Neuronal stem cell (in vitro differentiated cells): ENCODE results near the gene CDCP2.

Source experiments
- DNase-seq: peaks from one replicate; pipeline ENCODE4 v3.0.0-alpha.2; 2013; ENCODE audit warnings: low spot score
- H2AFZ ChIP-seq: one replicate; pipeline ENCODE4 v1.6.1; 2013; ENCODE audit warnings: mild to moderate bottlenecking, low read length, inconsistent platforms
- H2AK5ac ChIP-seq: 2 replicates; pipeline ENCODE4 v1.6.1; 2013; ENCODE audit warnings: low read depth, mild to moderate bottlenecking, inconsistent platforms, low read length, moderate library complexity, mixed read lengths
- H2BK120ac ChIP-seq: 2 replicates; pipeline ENCODE4 v1.6.1; 2013; ENCODE audit warnings: low read depth, mild to moderate bottlenecking, inconsistent platforms, low read length, moderate library complexity, mixed read lengths
- H2BK12ac ChIP-seq: one replicate; pipeline ENCODE4 v1.6.1; 2013; ENCODE audit warnings: low read length, inconsistent platforms
- H2BK15ac ChIP-seq: 2 replicates; pipeline ENCODE4 v1.6.1; 2013; ENCODE audit warnings: mild to moderate bottlenecking, low read length, inconsistent platforms, mixed read lengths
- H2BK5ac ChIP-seq: one replicate; pipeline ENCODE4 v1.6.1; 2013; ENCODE audit warnings: inconsistent platforms, mild to moderate bottlenecking, low read length, moderate library complexity
- H3K14ac ChIP-seq: one replicate; pipeline ENCODE4 v1.6.1; 2013; ENCODE audit warnings: low read length, inconsistent platforms
- H3K18ac ChIP-seq: 2 replicates; pipeline ENCODE4 v1.6.1; 2013; ENCODE audit warnings: low read length, inconsistent platforms
- H3K23ac ChIP-seq: 2 replicates; pipeline ENCODE4 v1.6.1; 2013; ENCODE audit warnings: low read depth, mild to moderate bottlenecking, mixed read lengths, low read length, inconsistent platforms; ENCODE audit not compliant: poor library complexity
- H3K27ac ChIP-seq: replicated peaks from 3 replicates; pipeline ENCODE4 v1.5.1; 2013; ENCODE audit warnings: low read length, inconsistent platforms
- H3K27me3 ChIP-seq, 3 experiments: 2 replicates each; pipeline ENCODE4 v1.6.1; 2013; ENCODE audit warnings: low read length in 3 of 3, mild to moderate bottlenecking in 2 of 3, inconsistent platforms in 1 of 3, low read depth in 1 of 3, mixed read lengths in 1 of 3, moderate library complexity in 1 of 3; ENCODE audit not compliant: control insufficient read depth in 3 of 3, insufficient read depth in 3 of 3
- H3K36me3 ChIP-seq, 2 donors: replicated peaks in 1 of 2; 2 replicates each; pipeline ENCODE4 v1.6.1; 2013; ENCODE audit warnings: low read length in 2 of 2; ENCODE audit not compliant: control insufficient read depth in 2 of 2, insufficient read depth in 2 of 2
- H3K4ac ChIP-seq: 2 replicates; pipeline ENCODE4 v1.6.1; 2013; ENCODE audit warnings: inconsistent platforms, mild to moderate bottlenecking, low read length, moderate library complexity
- H3K4me1 ChIP-seq, 2 donors: 1 replicate in 1 of 2; 2 replicates in 1 of 2; pipeline ENCODE4 v1.6.1; 2013; ENCODE audit warnings: low read length in 2 of 2, low read depth in 1 of 2; ENCODE audit not compliant: control insufficient read depth in 2 of 2, insufficient read depth in 1 of 2
- H3K4me2 ChIP-seq: one replicate; pipeline ENCODE4 v1.6.1; 2013; ENCODE audit warnings: mild to moderate bottlenecking, low read length, inconsistent platforms; ENCODE audit not compliant: insufficient read depth, poor library complexity, severe bottlenecking
- H3K4me3 ChIP-seq, 2 donors: 2 replicates each; pipeline ENCODE4 v1.5.1; 2013; ENCODE audit warnings: low read length in 2 of 2, mild to moderate bottlenecking in 2 of 2, inconsistent platforms in 1 of 2, moderate library complexity in 1 of 2
- H3K79me1 ChIP-seq: one replicate; pipeline ENCODE4 v1.6.1; 2013; ENCODE audit warnings: low read depth, mild to moderate bottlenecking, inconsistent platforms, low read length, moderate library complexity
- H3K9ac ChIP-seq: one replicate; pipeline ENCODE4 v1.6.1; 2013; ENCODE audit warnings: mild to moderate bottlenecking, low read depth, low read length, inconsistent platforms; ENCODE audit not compliant: poor library complexity
- H3K9me3 ChIP-seq, 2 donors: replicated peaks in 1 of 2; 2 replicates each; pipeline versions ENCODE3 to v1.6.1; 2013; ENCODE audit warnings: low read length in 2 of 2, mild to moderate bottlenecking in 2 of 2, inconsistent platforms in 1 of 2, low read depth in 1 of 2, mixed read lengths in 1 of 2, moderate library complexity in 1 of 2; ENCODE audit not compliant: control insufficient read depth in 2 of 2, insufficient read depth in 1 of 2
- H4K8ac ChIP-seq: one replicate; pipeline ENCODE4 v1.6.1; 2013; ENCODE audit warnings: low read depth, mild to moderate bottlenecking, inconsistent platforms, low read length, moderate library complexity
- H4K91ac ChIP-seq: one replicate; pipeline ENCODE4 v1.6.1; 2013; ENCODE audit warnings: low read length, low read depth, mild to moderate bottlenecking, inconsistent platforms; ENCODE audit not compliant: poor library complexity
- WGBS, 2 donors: extraction: QIAGEN DNeasy Blood & Tissue Kit; methylation state at CpG; one replicate each; pipeline ENCODE4 v1.1.7; 2013; ENCODE audit warnings: missing lambda C conversion rate in 2 of 2, mixed read lengths in 1 of 2; ENCODE audit not compliant: insufficient read length in 2 of 2, insufficient replicate concordance in 1 of 2; ENCODE audit errors: extremely low coverage in 2 of 2; 5-methylcytosine and 5-hydroxymethylcytosine counted together

CDCP2 gene

GRCh38 chr1:54172614-54173599 is 20.1 kb upstream of the CDCP2 start:
- H2BK5ac ChIP-seq = no peak overlapping the region
- DNase-seq = no peak
- no peak overlapping the region for H2BK15ac ChIP-seq
- WGBS, 2 donors = no CpG with 5 or more reads among the region's 10 CpGs
- H3K9ac ChIP-seq = no peak overlapping the region
- H3K23ac ChIP-seq = no peak overlapping the region
- no peaks in the 10 kb centered on the region for H3K27me3 ChIP-seq
- H2AFZ ChIP-seq = peak overlapping the region; percentile 27
- H2BK12ac ChIP-seq = no peak overlapping the region
- H2BK120ac ChIP-seq = no peak overlapping the region
- H4K8ac ChIP-seq = no peak overlapping the region
- H2AK5ac ChIP-seq = no peak overlapping the region
- H3K9me3 ChIP-seq = no peaks in the 10 kb centered on the region
- H3K4ac ChIP-seq = no peak overlapping the region
- H4K91ac ChIP-seq = no peak overlapping the region
- H3K18ac ChIP-seq = no peak overlapping the region
- no peak overlapping the region for H3K27ac ChIP-seq
- H3K36me3 ChIP-seq = no peaks in the 10 kb centered on the region
- no peak overlapping the region for H3K4me2 ChIP-seq
- H3K4me1 ChIP-seq = peaks cover 16 to 19% of the 10 kb centered on the region in 2 donors
- no peak overlapping the region for H3K4me3 ChIP-seq
- peaks cover 2% of the 10 kb centered on the region for H3K79me1 ChIP-seq
- H3K14ac ChIP-seq = no peak overlapping the region

- H2BK12ac ChIP-seq = no peak overlapping the region
- H3K14ac ChIP-seq = no peak overlapping the region
- H3K79me1 ChIP-seq = peaks cover 2% of the 10 kb centered on the region
- H2BK120ac ChIP-seq = no peak overlapping the region
- H3K27me3 ChIP-seq = no peaks in the 10 kb centered on the region
- no peak overlapping the region for H3K27ac ChIP-seq
- no peaks in the 10 kb centered on the region for H3K36me3 ChIP-seq
- no peak overlapping the region for H3K4ac ChIP-seq
- no peak for DNase-seq
- H3K4me2 ChIP-seq = no peak overlapping the region
- H2BK15ac ChIP-seq = no peak overlapping the region
- no peaks in the 10 kb centered on the region for H3K9me3 ChIP-seq
- no peak overlapping the region for H3K18ac ChIP-seq
- H3K9ac ChIP-seq = no peak overlapping the region
- H4K91ac ChIP-seq = peak overlapping the region; percentile 26
- no peak overlapping the region for H2AK5ac ChIP-seq
- peak overlapping the region; percentile 95 for H4K8ac ChIP-seq
- no CpG with 5 or more reads among the region's 8 CpGs for WGBS, 2 donors
- H3K23ac ChIP-seq = no peak overlapping the region
- H3K4me1 ChIP-seq = peaks cover 16 to 19% of the 10 kb centered on the region in 2 donors
- H2AFZ ChIP-seq = no peak overlapping the region
- peak overlapping the region; percentile 55 for H2BK5ac ChIP-seq
- no peak overlapping the region for H3K4me3 ChIP-seq
These were observed 18.8 kb upstream of the CDCP2 start for GRCh38 chr1:54171606-54172005.

DNA sequence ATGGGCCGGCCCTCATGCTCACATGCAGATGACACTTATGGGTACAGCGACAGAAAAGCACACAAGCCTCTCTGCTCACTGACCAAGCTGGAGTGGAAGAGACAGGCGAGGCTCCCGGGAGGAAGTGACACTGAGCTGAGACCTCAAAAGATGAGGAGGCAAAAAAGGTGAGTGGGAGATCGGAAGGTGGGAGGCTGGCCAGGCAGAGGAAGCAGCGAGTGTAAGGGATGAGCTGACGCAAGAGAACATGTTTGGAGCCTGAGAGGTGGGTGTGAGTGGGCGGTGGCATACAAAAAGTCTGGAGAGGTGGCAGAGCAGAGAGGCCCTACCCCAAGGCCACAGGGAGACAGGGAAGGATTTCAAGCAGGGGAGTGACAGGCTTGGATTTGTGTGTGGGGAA is 18.2 kb upstream of the CDCP2 start:
- Histone ChIP-seq H2AFZ (no peak overlapping the region), H3K9ac (no peak overlapping the region), H3K27me3 (no peaks in the 10 kb centered on the region), H3K4ac (no peak overlapping the region), H2BK5ac (no peak overlapping the region), H3K36me3 (no peaks in the 10 kb centered on the region), H2BK120ac (peak overlapping the region; percentile 37), H2BK12ac (no peak overlapping the region), H3K4me2 (no peak overlapping the region), H3K4me1 (peaks cover 16 to 19% of the 10 kb centered on the region in 2 donors), H3K9me3 (no peaks in the 10 kb centered on the region), H3K79me1 (peaks cover 2% of the 10 kb centered on the region), H3K4me3 (no peak overlapping the region), H2AK5ac (no peak overlapping the region), H3K18ac (peak overlapping the region; percentile 9), H2BK15ac (no peak overlapping the region), H4K8ac (no peak overlapping the region), H3K14ac (no peak overlapping the region), H4K91ac (no peak overlapping the region), H3K27ac (no peak overlapping the region), H3K23ac (no peak overlapping the region)
- WGBS, 2 donors = no CpG with 5 or more reads among the region's 8 CpGs
- no peak for DNase-seq

DNA sequence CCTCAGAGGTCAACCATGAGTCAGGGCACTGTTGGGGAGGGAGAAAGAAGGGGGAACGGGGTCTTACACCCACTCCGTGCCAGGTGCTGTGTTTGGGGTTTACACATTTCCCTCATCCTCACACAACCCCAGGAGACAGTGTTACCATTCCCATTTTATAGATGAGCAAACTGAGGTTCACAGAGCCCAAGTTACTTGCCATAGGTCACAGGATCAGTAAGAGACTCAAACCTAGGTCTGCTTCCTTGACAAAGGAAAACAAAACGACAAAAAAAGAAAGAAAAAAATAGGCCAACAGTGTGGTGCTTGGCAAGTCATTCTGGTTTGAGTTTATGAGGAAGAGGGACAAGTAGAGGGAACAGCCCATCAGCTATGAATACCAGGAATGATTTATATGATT is 16.3 kb upstream of the CDCP2 start:
- DNase-seq = no peak
- peaks cover 14 to 15% of the 10 kb centered on the region in 2 donors for H3K4me1 ChIP-seq

More for the DNA sequence above, 16.3 kb upstream of the CDCP2 start:
- H3K4me3 ChIP-seq = no peak overlapping the region
- no peak overlapping the region for H3K4ac ChIP-seq
- H2BK12ac ChIP-seq = no peak overlapping the region
- H3K79me1 ChIP-seq = no peaks in the 10 kb centered on the region
- no peaks in the 10 kb centered on the region for H3K36me3 ChIP-seq
- H2BK5ac ChIP-seq = no peak overlapping the region
- no peak overlapping the region for H3K9ac ChIP-seq
- no peak overlapping the region for H3K4me2 ChIP-seq
- H2BK15ac ChIP-seq = no peak overlapping the region
- H3K23ac ChIP-seq = no peak overlapping the region
- no peaks in the 10 kb centered on the region for H3K9me3 ChIP-seq
- H3K27ac ChIP-seq = no peak overlapping the region
- no peak overlapping the region for H2AK5ac ChIP-seq
- no peak overlapping the region for H3K14ac ChIP-seq
- H2BK120ac ChIP-seq = no peak overlapping the region
- no peaks in the 10 kb centered on the region for H3K27me3 ChIP-seq
- WGBS, 2 donors = no CpG with 5 or more reads among the region's 3 CpGs
- H2AFZ ChIP-seq = no peak overlapping the region
- H4K8ac ChIP-seq = no peak overlapping the region
- H3K18ac ChIP-seq = no peak overlapping the region
- no peak overlapping the region for H4K91ac ChIP-seq
